Superior temporal gyrus (tissue), 1 donor: ENCODE measurements around the gene PLS1.
A peak's percentile ranks its signal among the peaks of the same experiment; 100 is the strongest.
"Not testable (repeated sequence)": the region's sequence is repeated elsewhere in the genome, so short reads cannot be mapped to it uniquely, and the experiment has no call there.

Source experiments
- DNase-seq: peaks from one replicate; pipeline ENCODE4 v3.0.0-alpha.2; 2016; ENCODE audit errors: extremely low spot score

PLS1 gene

GRCh38 chr3:142595951-142596725 is at the start of gene PLS1:
Gene PLS1 (plus strand): TSS chr3:142596393. CDS start chr3:142664238, 67,845 bp downstream.
- DNase-seq, result peak; percentile 86

- DNase-seq, result no peak
These were observed 46.2 kb upstream of the PLS1 start for GRCh38 chr3:142549986-142550385.

- DNase-seq, result not testable (repeated sequence)
These were observed 43.6 kb upstream of the PLS1 start for GRCh38 chr3:142552579-142552978.

- no peak for DNase-seq
These were observed 42.5 kb upstream of the PLS1 start for GRCh38 chr3:142553741-142554140.

- DNase-seq, result no peak
These were observed 36.1 kb upstream of the PLS1 start for GRCh38 chr3:142560118-142560517.

- DNase-seq, result no peak
These were observed 32.6 kb upstream of the PLS1 start for GRCh38 chr3:142563496-142563997.

- no peak for DNase-seq
These were observed 30.1 kb upstream of the PLS1 start for GRCh38 chr3:142566096-142566495.

GRCh38 chr3:142568393-142569017 is 27.7 kb upstream of the PLS1 start:
- DNase-seq, result no peak

- DNase-seq, result not testable (repeated sequence)
These were observed 26.8 kb upstream of the PLS1 start for GRCh38 chr3:142569422-142569821.

- not testable (repeated sequence) for DNase-seq
These were observed 22.0 kb upstream of the PLS1 start for GRCh38 chr3:142574223-142574622.

GRCh38 chr3:142574665-142575064 is 21.5 kb upstream of the PLS1 start:
- DNase-seq, result no peak

- DNase-seq, result no peak
These were observed 19.4 kb upstream of the PLS1 start for GRCh38 chr3:142576792-142577191.

GRCh38 chr3:142577696-142578328 is 18.4 kb upstream of the PLS1 start:
- DNase-seq, result peak; percentile 47

- peak; percentile 96 for DNase-seq
These were observed 17.6 kb upstream of the PLS1 start, which contains the start of gene ATR for GRCh38 chr3:142578329-142579223. Gene ATR (minus strand): TSS chr3:142578733. CDS start chr3:142578704, 29 bp downstream.

GRCh38 chr3:142580061-142580423 is 16.2 kb upstream of the PLS1 start:
- DNase-seq, result no peak

- not testable (repeated sequence) for DNase-seq
These were observed 15.1 kb upstream of the PLS1 start for GRCh38 chr3:142581070-142581469.

GRCh38 chr3:142586803-142587406 is 9.3 kb upstream of the PLS1 start:
- DNase-seq, result peak; percentile 87

- DNase-seq, result no peak
These were observed 7.5 kb upstream of the PLS1 start for GRCh38 chr3:142588703-142589102.

GRCh38 chr3:142592268-142592667 is 3.9 kb upstream of the PLS1 start:
- DNase-seq, result not testable (repeated sequence)

- DNase-seq, result no peak
These were observed 1.1 kb upstream of the PLS1 start for GRCh38 chr3:142595141-142595540.

GRCh38 chr3:142595581-142595950 is 627 bp upstream of the PLS1 start:
- no peak for DNase-seq
